K562 (cell line): ENCODE measurements around the gene HAUS6. TPM values are rescaled to one million over a fixed set of nuclear protein-coding genes. Genes with fewer than 3 reads are reported as not detected.

Source experiments
- ATAC-seq: fragments of 200-7000 bp; cut with Tn5 transposase; 3 replicates; pipeline ENCODE4 v1.9.1; 2020; ENCODE audit warnings: moderate library complexity
- BruUV-seq: library from RNA; stranded (reverse); fragments of 400-500 nt; replicated peaks from 2 replicates; lab custom pipeline; 2021; lab: Mats Ljungman, UMichigan
- CTCF ChIA-PET: fragments of 300-600 bp; formaldehyde crosslinking; extraction: SDS; loops from one replicate; lab custom pipeline; 2021; ENCODE audit warnings: low intra/inter-chr PET ratio; lab: Yijun Ruan, JAX
- POLR2A ChIA-PET: fragments of 300-600, 350-650 bp; sonication (Branson Sonifier 250); formaldehyde crosslinking; extraction: SDS; loops from one replicate; lab custom pipeline; 2021; ENCODE audit warnings: antibody characterized with exemption, inconsistent platforms; lab: Yijun Ruan, JAX
- DNase-seq, 4 experiments: peaks; one replicate each; pipeline versions ENCODE4 v3.0.0 to v3.0.0-alpha.2; 2011 to 2018; ENCODE audit warnings: low spot score in 3 of 4, mixed read lengths in 3 of 4; ENCODE audit errors: extremely low read depth in 1 of 4
- FAIRE-seq: peaks from 2 replicates; lab custom pipeline; 2011; peaks lifted over from hg19 to GRCh38; lab: Jason Lieb, UNC
- H2AFZ ChIP-seq: 2 replicates; pipeline ENCODE4 v1.6.0; 2011; ENCODE audit warnings: low read depth, low read length, control low read depth, inconsistent platforms
- H3K27ac ChIP-seq: fragments of 200-600 bp; 3 replicates; pipeline ENCODE4 v1.8.0; 2011; ENCODE audit warnings: low read depth, mild to moderate bottlenecking, control low read depth, inconsistent platforms, low read length, moderate library complexity, mixed read lengths; ENCODE audit errors: extremely low read depth
- H3K27me3 ChIP-seq, 2 experiments: fragments of 300-600 bp in 1 of 2; 2 replicates in 1 of 2; 3 replicates in 1 of 2; pipeline versions ENCODE4 v1.6.0 to v1.8.0; 2011; ENCODE audit warnings: inconsistent platforms in 2 of 2, low read length in 2 of 2, mild to moderate bottlenecking in 1 of 2, mixed read lengths in 1 of 2, moderate library complexity in 1 of 2; ENCODE audit not compliant: control insufficient read depth in 2 of 2, insufficient read depth in 2 of 2
- H3K36me3 ChIP-seq: fragments of 300-600 bp; 3 replicates; pipeline ENCODE4 v1.8.0; 2011; ENCODE audit warnings: mild to moderate bottlenecking, low read length, inconsistent platforms; ENCODE audit not compliant: control insufficient read depth, insufficient read depth
- H3K4me1 ChIP-seq, 2 experiments: fragments of 200-600 bp in 1 of 2; replicated peaks in 1 of 2; 2 replicates in 1 of 2; 3 replicates in 1 of 2; pipeline versions ENCODE4 v1.5.1 to v1.8.0; 2011; ENCODE audit warnings: inconsistent platforms in 2 of 2, low read length in 2 of 2, mild to moderate bottlenecking in 1 of 2, mixed read lengths in 1 of 2, moderate library complexity in 1 of 2; ENCODE audit not compliant: control insufficient read depth in 2 of 2, insufficient read depth in 2 of 2
- H3K4me2 ChIP-seq: 2 replicates; pipeline ENCODE4 v1.6.1; 2011; ENCODE audit warnings: low read length, control low read depth, inconsistent platforms, mixed read lengths; ENCODE audit not compliant: insufficient read depth
- H3K4me3 ChIP-seq: fragments of 200-600 bp; sonication (generic), shearing (Covaris generic); 2 replicates; pipeline ENCODE4 v1.5.1; 2016; ENCODE audit warnings: control low read depth, inconsistent platforms
- H3K79me2 ChIP-seq: fragments of 200-600 bp; 3 replicates; pipeline ENCODE4 v1.8.0; 2011; ENCODE audit warnings: low read length, inconsistent platforms; ENCODE audit not compliant: control insufficient read depth, insufficient read depth
- H3K9ac ChIP-seq, 2 experiments: 2 replicates each; pipeline versions ENCODE4 v1.6.0 to v1.6.1; 2011; ENCODE audit warnings: low read depth in 2 of 2, low read length in 2 of 2, control low read depth in 1 of 2, inconsistent platforms in 1 of 2, mild to moderate bottlenecking in 1 of 2, mixed read lengths in 1 of 2; ENCODE audit not compliant: insufficient read depth in 1 of 2
- H3K9me1 ChIP-seq: one replicate; pipeline ENCODE4 v1.6.0; 2011; ENCODE audit warnings: inconsistent platforms, mild to moderate bottlenecking, low read length, moderate library complexity; ENCODE audit not compliant: control insufficient read depth, insufficient read depth
- H3K9me3 ChIP-seq: replicated peaks from 2 replicates; pipeline ENCODE4 v1.5.1; 2011; ENCODE audit warnings: low read depth, low read length, inconsistent platforms; ENCODE audit not compliant: control insufficient read depth, insufficient read depth
- H4K20me1 ChIP-seq: replicated peaks from 2 replicates; pipeline ENCODE4 v1.6.1; 2011; ENCODE audit warnings: low read length, inconsistent platforms, mixed read lengths; ENCODE audit not compliant: control insufficient read depth, insufficient read depth
- FOXP1 ChIP-seq: sonication (generic); formaldehyde crosslinking; IDR thresholded peaks from 2 replicates; pipeline ENCODE4 v1.8.0; 2022; ENCODE audit warnings: mild to moderate bottlenecking, missing genetic modification reagents
- HMGXB4 ChIP-seq: sonication (generic); formaldehyde crosslinking; IDR thresholded peaks from 2 replicates; pipeline ENCODE4 v1.8.1; 2023; ENCODE audit warnings: mild to moderate bottlenecking, missing genetic modification reagents
- KDM1A ChIP-seq, 2 experiments: fragments of 450-650 bp; IDR thresholded peaks; 2 replicates each; pipeline ENCODE4 v1.6.1; 2016; ENCODE audit warnings: mild to moderate bottlenecking in 2 of 2
- SAFB2 ChIP-seq: fragments of 200-400 bp; formaldehyde crosslinking; IDR thresholded peaks from 2 replicates; pipeline ENCODE4 v1.6.1; 2018; ENCODE audit warnings: borderline replicate concordance, low read length, low read depth, moderate library complexity; ENCODE audit not compliant: severe bottlenecking
- ZNF668 ChIP-seq: fragments of 250-450 bp; sonication (Bioruptor Pico); IDR thresholded peaks from 2 replicates; pipeline ENCODE4 v1.8.0; 2022; ENCODE audit warnings: mild to moderate bottlenecking, inconsistent platforms
- WGBS: fragments of 100-300 bp; shearing (Covaris generic); methylation state at CpG from one replicate; pipeline ENCODE4 v1.1.6; 2016; ENCODE audit warnings: low coverage, mixed read lengths; ENCODE audit not compliant: insufficient coverage; ENCODE audit errors: missing lambda C conversion rate; 5-methylcytosine and 5-hydroxymethylcytosine counted together
- in situ Hi-C: fragments of 300-500 bp; cut with MboI; formaldehyde crosslinking; loops from 4 replicates; pipeline ENCODE4 v1.15.0; 2018; ENCODE audit warnings: inconsistent platforms, mixed read lengths
- intact Hi-C: fragments of 100-400 bp; cut with micrococcal nuclease; formaldehyde crosslinking; loops from 2 replicates; pipeline ENCODE4 v1.14.2; 2022
- polyA plus RNA-seq, 8 experiments: library from polyadenylated mRNA; depleted of rRNA in 4 of 8; stranded (reverse) in 5 of 8; unstranded in 3 of 8; fragments of >200 nt; fragmentation: Nextera tagmentation in 2 of 8; fragmentation: Illumina TruSeq in 1 of 8; extraction: Ambion mirVana in 2 of 8; extraction: Trizol in 1 of 8; gene quantifications; 2 replicates each; pipeline versions ENCODE4 v1.2.1 to v1.2.3, GENCODE V29; 2011 to 2014; ENCODE audit warnings: inconsistent platforms in 1 of 8, missing spikeins in 1 of 8
- total RNA-seq, 7 experiments: library from RNA; depleted of rRNA in 6 of 7; stranded (reverse); fragments of >200 nt in 6 of 7; fragmentation: Illumina TruSeq in 2 of 7; extraction: Trizol in 2 of 7; gene quantifications; 2 replicates each; pipeline versions ENCODE4 v1.2.1 to v1.2.3, GENCODE V29; 2011 to 2021; ENCODE audit warnings: low replicate concordance in 1 of 7
- TF ChIP-seq, protein P1 (sequence below): sonication (generic); formaldehyde crosslinking; IDR thresholded peaks from 2 replicates; pipeline ENCODE4 v1.9.0; 2022; ENCODE audit warnings: mild to moderate bottlenecking, missing genetic modification reagents

HAUS6 gene
- total and polyA plus RNA-seq, 9 of the 15 experiments (the other 6 are each of a cell fraction or from before 2014, with no cell fraction given), result 10.2 to 31.7 (median 23.1) TPM

GRCh38 chr9:19116107-19116790 is 13.5 kb upstream of the HAUS6 start (continued):
- TF ChIP-seq FOXP1 (CRISPR knock-in tag), result no peak
- TF ChIP-seq ZNF668 (CRISPR knock-in tag), result no peak
- TF ChIP-seq, protein P1, sequence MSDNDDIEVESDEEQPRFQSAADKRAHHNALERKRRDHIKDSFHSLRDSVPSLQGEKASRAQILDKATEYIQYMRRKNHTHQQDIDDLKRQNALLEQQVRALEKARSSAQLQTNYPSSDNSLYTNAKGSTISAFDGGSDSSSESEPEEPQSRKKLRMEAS (CRISPR knock-in tag), result peak; percentile 81
- no peak for TF ChIP-seq SAFB2
- TF ChIP-seq, all 486 proteins: peak for 20

- FAIRE-seq (no peak), DNase-seq (no peak), ATAC-seq (no peak; the same call in 2 of the 3 replicates)
- Histone ChIP-seq H3K4me1 (peaks cover 4 to 6% of the 10 kb centered on the region in 2 experiments; a peak in 2 of 5 replicates), H4K20me1 (no peaks in the 10 kb centered on the region), H3K27me3 (no peaks in the 10 kb centered on the region), H3K9me3 (no peaks in the 10 kb centered on the region), H3K9ac (no peak overlapping the region; a peak in 1 of 4 replicates), H3K27ac (peak overlapping the region; percentile 20; the same call in 2 of the 3 replicates), H3K4me2 (no peak overlapping the region), H3K79me2 (no peaks in the 10 kb centered on the region), H3K9me1 (no peaks in the 10 kb centered on the region), H3K4me3 (no peak overlapping the region), H3K36me3 (peaks cover 47% of the 10 kb centered on the region), H2AFZ (no peak overlapping the region)
- ChIA-PET POLR2A (interaction anchor here (0.6 to 1.6 kb wide), 3 partner anchors 9 to 146 kb away, joined by 3 to 7 read pairs (median 5); no protein-coding TSS in a partner anchor), CTCF (no interaction called here)
- intact Hi-C loops, result no loop called here
- in situ Hi-C loops, result no loop called here
- BruUV-seq, result no TSS peak
- WGBS, result 66% methylated on average over 2 of the region's 3 CpGs
- TF ChIP-seq HMGXB4 (CRISPR knock-in tag) (no peak), KDM1A (IDR thresholded peaks at IDR 0.05) (peak; percentile 13 to 47; a peak in 2 of 4 replicates)
These were observed 12.1 kb upstream of the HAUS6 start for GRCh38 chr9:19114680-19115270.
